SK-N-SH (cell line): ENCODE measurements around the gene CEP41. TPM values are rescaled to one million over a fixed set of nuclear protein-coding genes. Genes with fewer than 3 reads are reported as not detected.
A peak's percentile ranks its signal among the peaks of the same experiment; 100 is the strongest.

Experiments
- CTCF ChIA-PET: fragments of 300-600, 350-600 bp; formaldehyde crosslinking; extraction: SDS; loops from one replicate; lab custom pipeline; 2021; lab: Yijun Ruan, JAX
- POLR2A ChIA-PET: fragments of 350-600 bp; sonication (Branson Sonifier 250); formaldehyde crosslinking; extraction: SDS; loops from one replicate; lab custom pipeline; 2020; ENCODE audit warnings: antibody characterized with exemption, inconsistent platforms; lab: Yijun Ruan, JAX
- DNase-seq: peaks from one replicate; pipeline ENCODE4 v3.0.0; 2012
- H2AFZ ChIP-seq: fragments of 200-600 bp; sonication (generic); 2 replicates; pipeline ENCODE4 v1.8.1; 2016; ENCODE audit warnings: antibody characterized with exemption, mild to moderate bottlenecking, low read depth
- H3F3A ChIP-seq: fragments of 200-600 bp; sonication (generic); replicated peaks from 2 replicates; pipeline ENCODE3; 2016; ENCODE audit warnings: antibody characterized with exemption, mild to moderate bottlenecking; ENCODE audit not compliant: insufficient read depth
- H3K27ac ChIP-seq, 2 experiments: fragments of 200-500 bp in 1 of 2; fragments of 200-600 bp in 1 of 2; sonication (Bioruptor generic) in 1 of 2; sonication (generic), shearing (Covaris generic) in 1 of 2; 2 replicates each; pipeline versions ENCODE4 v1.5.1 to v1.6.1; 2014 to 2016; ENCODE audit warnings: low read depth in 2 of 2, inconsistent platforms in 1 of 2, low read length in 1 of 2, mild to moderate bottlenecking in 1 of 2, mixed read lengths in 1 of 2
- H3K27me3 ChIP-seq: fragments of 200-600 bp; sonication (generic), shearing (Covaris generic); 2 replicates; pipeline ENCODE4 v1.6.1; 2016; ENCODE audit warnings: mixed run types; ENCODE audit not compliant: insufficient read depth
- H3K36me3 ChIP-seq, 2 experiments: fragments of 200-500 bp in 1 of 2; fragments of 200-600 bp in 1 of 2; sonication (Bioruptor generic) in 1 of 2; sonication (generic) in 1 of 2; replicated peaks in 1 of 2; 2 replicates each; pipeline versions ENCODE3 to v1.5.1; 2014 to 2016; ENCODE audit warnings: low read length in 1 of 2, mild to moderate bottlenecking in 1 of 2; ENCODE audit not compliant: insufficient read depth in 2 of 2, control insufficient read depth in 1 of 2
- H3K4me1 ChIP-seq, 2 experiments: fragments of 200-500 bp in 1 of 2; fragments of 200-600 bp in 1 of 2; sonication (Bioruptor generic) in 1 of 2; sonication (generic), shearing (Covaris generic) in 1 of 2; 2 replicates each; pipeline versions ENCODE4 v1.5.1 to v1.6.1; 2014 to 2016; ENCODE audit warnings: low read depth in 1 of 2, low read length in 1 of 2, mixed run types in 1 of 2; ENCODE audit not compliant: insufficient read depth in 2 of 2, control insufficient read depth in 1 of 2
- H3K4me2 ChIP-seq: fragments of 200-600 bp; sonication (generic), shearing (Covaris generic); 2 replicates; pipeline ENCODE4 v1.6.1; 2017; ENCODE audit warnings: mixed run types
- H3K4me3 ChIP-seq, 2 experiments: fragments of 200-500 bp in 1 of 2; fragments of 200-600 bp in 1 of 2; sonication (Bioruptor generic) in 1 of 2; sonication (generic), shearing (Covaris generic) in 1 of 2; 2 replicates each; pipeline versions ENCODE4 v1.5.1 to v1.8.1; 2014 to 2016; ENCODE audit warnings: low read depth in 2 of 2, inconsistent platforms in 1 of 2, low read length in 1 of 2, mild to moderate bottlenecking in 1 of 2, mixed read lengths in 1 of 2, moderate library complexity in 1 of 2
- H3K79me2 ChIP-seq: fragments of 200-600 bp; sonication (generic); 2 replicates; pipeline ENCODE4 v1.8.1; 2017; ENCODE audit warnings: mild to moderate bottlenecking; ENCODE audit not compliant: insufficient read depth
- H3K9ac ChIP-seq: fragments of 200-600 bp; sonication (generic); 2 replicates; pipeline ENCODE4 v1.6.1; 2017; ENCODE audit warnings: mixed run types
- H3K9me2 ChIP-seq: fragments of 200-600 bp; sonication (generic); 2 replicates; pipeline ENCODE4 v1.6.1; 2017; ENCODE audit warnings: mixed run types
- H3K9me3 ChIP-seq: fragments of 200-600 bp; sonication (generic); 2 replicates; pipeline ENCODE4 v1.6.1; 2017; ENCODE audit warnings: mixed run types, mild to moderate bottlenecking, moderate library complexity
- H4K20me1 ChIP-seq: fragments of 200-600 bp; sonication (generic); 2 replicates; pipeline ENCODE4 v1.6.1; 2017; ENCODE audit warnings: mild to moderate bottlenecking, mixed run types; ENCODE audit not compliant: insufficient read depth
- CHD2 ChIP-seq: fragments of 150-350 bp; IDR thresholded peaks from 2 replicates; pipeline ENCODE4 v1.6.1; 2018; ENCODE audit warnings: low read length; ENCODE audit not compliant: partially characterized antibody
- ELF1 ChIP-seq: IDR thresholded peaks from 2 replicates; pipeline ENCODE4 v1.4.0; 2012
- EZH2phosphoT487 ChIP-seq: fragments of 200-600 bp; sonication (generic); IDR thresholded peaks from 2 replicates; pipeline ENCODE4 v1.6.1; 2017; ENCODE audit warnings: low read depth, mixed run types, mild to moderate bottlenecking, antibody characterized with exemption, moderate library complexity, borderline replicate concordance
- FOSL2 ChIP-seq: IDR thresholded peaks from 2 replicates; pipeline ENCODE4 v1.4.0; 2012; ENCODE audit warnings: low read depth, mild to moderate bottlenecking, moderate library complexity, borderline replicate concordance
- FOXM1 ChIP-seq: IDR thresholded peaks from 2 replicates; pipeline ENCODE4 v1.4.0; 2012; ENCODE audit warnings: low read depth, mild to moderate bottlenecking
- GATA2 ChIP-seq: sonication (generic); formaldehyde crosslinking; IDR thresholded peaks from 2 replicates; pipeline ENCODE4 v1.5.0; 2020; ENCODE audit warnings: mild to moderate bottlenecking, missing genetic modification reagents
- JUND ChIP-seq: IDR thresholded peaks from 2 replicates; pipeline ENCODE4 v1.4.0; 2012
- MAX ChIP-seq: IDR thresholded peaks from 2 replicates; pipeline ENCODE4 v1.4.0; 2012; ENCODE audit warnings: low read depth
- NFIC ChIP-seq: IDR thresholded peaks from 2 replicates; pipeline ENCODE4 v1.4.0; 2012; ENCODE audit warnings: borderline replicate concordance
- NRF1 ChIP-seq: IDR thresholded peaks from 2 replicates; pipeline ENCODE4 v1.6.1; 2012; ENCODE audit warnings: low read depth, mild to moderate bottlenecking, low read length
- PBX3 ChIP-seq: IDR thresholded peaks from 2 replicates; pipeline ENCODE4; 2012
- RAD21 ChIP-seq: IDR thresholded peaks from 2 replicates; pipeline ENCODE4 v1.6.1; 2012; ENCODE audit warnings: mild to moderate bottlenecking, low read length
- RXRA ChIP-seq: IDR thresholded peaks from 2 replicates; pipeline ENCODE4 v1.4.0; 2012; ENCODE audit warnings: low read depth, mild to moderate bottlenecking, borderline replicate concordance
- SIN3A ChIP-seq: IDR thresholded peaks from 2 replicates; pipeline ENCODE4 v1.6.1; 2012; ENCODE audit warnings: low read depth, mild to moderate bottlenecking, low read length, moderate library complexity, borderline replicate concordance
- TCF12 ChIP-seq: IDR thresholded peaks from 2 replicates; pipeline ENCODE4 v1.4.0; 2012
- USF1 ChIP-seq: IDR thresholded peaks from 2 replicates; pipeline ENCODE4 v1.4.0; 2012; ENCODE audit warnings: low read depth, borderline replicate concordance
- USF2 ChIP-seq: fragments of 150-350 bp; IDR thresholded peaks from 2 replicates; pipeline ENCODE4 v1.6.1; 2017; ENCODE audit warnings: antibody characterized with exemption, low read length, low read depth, borderline replicate concordance
- WGBS: methylation state at CpG from one replicate; pipeline ENCODE4 v1.1.6; 2017; ENCODE audit warnings: low lambda C conversion rate; 5-methylcytosine and 5-hydroxymethylcytosine counted together
- polyA plus RNA-seq, 3 experiments: library from polyadenylated mRNA; depleted of rRNA; stranded (reverse); fragments of >200 nt; gene quantifications; 2 replicates each; pipeline ENCODE4 v1.2.3, GENCODE V29; 2012

The CEP41 gene
- polyA plus RNA-seq, 1 of the 3 experiments (the other 2 are of a cell fraction): 20.9 TPM

GRCh38 chr7:130397758-130398073, 43.1 kb downstream of the CEP41 start:
- Histone ChIP-seq H3K27me3 (no peaks in the 10 kb centered on the region), H3K4me3 (no peak overlapping the region), H3K36me3 (peaks cover 5 to 12% of the 10 kb centered on the region in 2 experiments), H3K4me2 (no peak overlapping the region), H4K20me1 (no peaks in the 10 kb centered on the region), H3K9ac (no peak overlapping the region), H2AFZ (no peak overlapping the region), H3K9me3 (no peaks in the 10 kb centered on the region), H3F3A (no peaks in the 10 kb centered on the region), H3K9me2 (no peaks in the 10 kb centered on the region), H3K4me1 (peaks cover 0 to 30% of the 10 kb centered on the region in 2 experiments; a peak in 2 of 4 replicates), H3K79me2 (no peaks in the 10 kb centered on the region), H3K27ac (peak overlapping the region in 1 of 2 experiments; percentile 48; a peak in 2 of 4 replicates)
- ChIA-PET CTCF (interaction anchor here (1.7 kb wide), 1 partner anchor 10 kb away, joined by 5 read pairs; no protein-coding TSS in a partner anchor), POLR2A (no interaction called here)
- TF ChIP-seq EZH2phosphoT487: no peak
- TF ChIP-seq GATA2: peak; percentile 37
- DNase-seq: no peak
- WGBS: 97% methylated on average over 3 of the region's 3 CpGs

- Histone ChIP-seq H3K4me2 (no peak overlapping the region), H4K20me1 (no peaks in the 10 kb centered on the region), H3K79me2 (no peaks in the 10 kb centered on the region), H3K27ac (peak overlapping the region in 1 of 2 experiments; percentile 48; a peak in 1 of 4 replicates), H3K27me3 (no peaks in the 10 kb centered on the region), H3K4me3 (no peak overlapping the region), H3K9me3 (no peaks in the 10 kb centered on the region), H3K4me1 (peaks cover 0 to 30% of the 10 kb centered on the region in 2 experiments; a peak in 2 of 4 replicates), H2AFZ (no peak overlapping the region), H3K9ac (no peak overlapping the region), H3F3A (no peaks in the 10 kb centered on the region), H3K9me2 (no peaks in the 10 kb centered on the region), H3K36me3 (peaks cover 5 to 11% of the 10 kb centered on the region in 2 experiments)
- 89% methylated on average over 7 of the region's 7 CpGs for WGBS
- peak; percentile 48 for DNase-seq
- TF ChIP-seq FOSL2 (no peak), MAX (no peak), RAD21 (no peak), NRF1 (no peak), PBX3 (no peak), ELF1 (no peak)
- CTCF ChIA-PET: interaction anchor here (1.7 kb wide), 1 partner anchor 10 kb away, joined by 5 read pairs; no protein-coding TSS in a partner anchor
- POLR2A ChIA-PET: no interaction called here
Observed at GRCh38 chr7:130397051-130397757, 43.6 kb downstream of the CEP41 start.

- Histone ChIP-seq H3K9me2 (no peaks in the 10 kb centered on the region), H4K20me1 (no peaks in the 10 kb centered on the region), H3K27me3 (no peaks in the 10 kb centered on the region), H3K4me1 (peaks cover 0 to 30% of the 10 kb centered on the region in 2 experiments; a peak in 2 of 4 replicates), H3K4me3 (no peak overlapping the region), H3K9me3 (no peaks in the 10 kb centered on the region), H3K36me3 (peaks cover 5 to 11% of the 10 kb centered on the region in 2 experiments), H3K79me2 (no peaks in the 10 kb centered on the region), H2AFZ (no peak overlapping the region), H3K27ac (no peak overlapping the region), H3K4me2 (no peak overlapping the region), H3K9ac (no peak overlapping the region), H3F3A (no peaks in the 10 kb centered on the region)
- ChIA-PET CTCF (no interaction called here), POLR2A (no interaction called here)
- WGBS: 80% methylated on average over 3 of the region's 3 CpGs
- no peak for DNase-seq
- no peak for TF ChIP-seq CHD2
- TF ChIP-seq NFIC: no peak
- TF ChIP-seq PBX3: no peak
- TF ChIP-seq FOSL2: no peak
- TF ChIP-seq NRF1: no peak
- TF ChIP-seq USF2: no peak
- TF ChIP-seq FOXM1: no peak
- no peak for TF ChIP-seq USF1
- TF ChIP-seq SIN3A: no peak
- TF ChIP-seq TCF12: no peak
- no peak for TF ChIP-seq RXRA
- TF ChIP-seq JUND: no peak
- TF ChIP-seq RAD21: no peak
Observed at GRCh38 chr7:130396109-130396508, 44.7 kb downstream of the CEP41 start.
